Osteocyte (in vitro differentiated cells): ENCODE measurements around the gene PDE4D. TPM values are rescaled to one million over a fixed set of nuclear protein-coding genes. Genes with fewer than 3 reads are reported as not detected.
"Not testable (repeated sequence)": the region's sequence is repeated elsewhere in the genome, so short reads cannot be mapped to it uniquely, and the experiment has no call there.

Experiments used
- DNase-seq: peaks from one replicate; pipeline ENCODE4 v3.0.0; 2021; ENCODE audit warnings: mixed read lengths; ENCODE audit not compliant: unreplicated experiment; ENCODE audit errors: extremely low spot score
- H3K27ac Mint-ChIP-seq: one replicate; pipeline ENCODE4 v1.8.0; 2021; ENCODE audit warnings: mild to moderate bottlenecking, mixed read lengths; ENCODE audit not compliant: unreplicated experiment
- H3K27me3 Mint-ChIP-seq: one replicate; pipeline ENCODE4 v1.8.0; 2021; ENCODE audit warnings: mixed read lengths; ENCODE audit not compliant: unreplicated experiment
- H3K36me3 Mint-ChIP-seq: one replicate; pipeline ENCODE4 v1.8.0; 2021; ENCODE audit warnings: mixed read lengths; ENCODE audit not compliant: unreplicated experiment
- H3K4me1 Mint-ChIP-seq: one replicate; pipeline ENCODE4 v1.8.0; 2021; ENCODE audit warnings: mixed read lengths; ENCODE audit not compliant: unreplicated experiment
- H3K4me3 Mint-ChIP-seq: one replicate; pipeline ENCODE4 v1.8.0; 2021; ENCODE audit warnings: mild to moderate bottlenecking, moderate library complexity, mixed read lengths; ENCODE audit not compliant: unreplicated experiment
- H3K9me3 Mint-ChIP-seq: one replicate; pipeline ENCODE4 v1.8.0; 2021; ENCODE audit warnings: mixed read lengths; ENCODE audit not compliant: unreplicated experiment
- total RNA-seq: library from RNA; stranded (reverse); gene quantifications from 2 replicates; pipeline ENCODE4 v1.2.1, GENCODE V29; 2021
- TF ChIP-seq, protein P1 (sequence below): fragments of 200-600 bp; sonication (generic); IDR thresholded peaks from 2 replicates; pipeline ENCODE4 v1.5.0; 2021; ENCODE audit warnings: antibody characterized with exemption, mild to moderate bottlenecking, moderate library complexity

PDE4D gene
- total RNA-seq, 1 donor from 2014 or later, result 24.2 TPM

DNA sequence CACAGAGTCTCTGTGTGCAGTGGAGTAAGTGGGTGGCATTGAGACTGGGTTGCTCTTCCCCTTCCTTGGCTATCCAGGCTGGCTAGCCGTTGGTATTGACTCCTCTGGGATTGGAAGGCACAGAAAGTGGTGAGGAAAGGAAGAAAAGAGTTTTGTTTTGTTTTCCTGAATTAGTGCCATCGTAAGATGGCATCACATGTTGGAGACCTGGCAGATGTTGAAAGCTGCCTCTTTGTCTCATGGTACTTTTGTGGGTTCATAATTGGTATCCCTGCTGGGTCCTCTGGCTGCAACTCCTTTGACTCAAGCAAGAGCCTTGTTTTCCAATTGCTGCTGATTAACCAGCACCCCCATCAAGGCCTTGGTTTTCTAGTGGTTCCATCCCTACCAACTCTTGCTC lies 293.8 kb downstream of the PDE4D start:
- Mint-ChIP-seq H3K36me3 (peaks cover 2% of the 10 kb centered on the region), H3K9me3 (no peaks in the 10 kb centered on the region), H3K4me1 (peaks cover 24% of the 10 kb centered on the region)

GRCh38 chr5:59598547-59598874 lies 295.0 kb downstream of the PDE4D start:
- H3K27ac Mint-ChIP-seq, result peak overlapping the region; percentile 83
- H3K4me3 Mint-ChIP-seq, result peak overlapping the region; percentile 68
- H3K4me1 Mint-ChIP-seq, result peaks cover 28% of the 10 kb centered on the region
- DNase-seq, result no peak
- H3K9me3 Mint-ChIP-seq, result no peaks in the 10 kb centered on the region
- no peaks in the 10 kb centered on the region for H3K27me3 Mint-ChIP-seq
- H3K36me3 Mint-ChIP-seq, result peaks cover 2% of the 10 kb centered on the region
- TF ChIP-seq, protein P1, sequence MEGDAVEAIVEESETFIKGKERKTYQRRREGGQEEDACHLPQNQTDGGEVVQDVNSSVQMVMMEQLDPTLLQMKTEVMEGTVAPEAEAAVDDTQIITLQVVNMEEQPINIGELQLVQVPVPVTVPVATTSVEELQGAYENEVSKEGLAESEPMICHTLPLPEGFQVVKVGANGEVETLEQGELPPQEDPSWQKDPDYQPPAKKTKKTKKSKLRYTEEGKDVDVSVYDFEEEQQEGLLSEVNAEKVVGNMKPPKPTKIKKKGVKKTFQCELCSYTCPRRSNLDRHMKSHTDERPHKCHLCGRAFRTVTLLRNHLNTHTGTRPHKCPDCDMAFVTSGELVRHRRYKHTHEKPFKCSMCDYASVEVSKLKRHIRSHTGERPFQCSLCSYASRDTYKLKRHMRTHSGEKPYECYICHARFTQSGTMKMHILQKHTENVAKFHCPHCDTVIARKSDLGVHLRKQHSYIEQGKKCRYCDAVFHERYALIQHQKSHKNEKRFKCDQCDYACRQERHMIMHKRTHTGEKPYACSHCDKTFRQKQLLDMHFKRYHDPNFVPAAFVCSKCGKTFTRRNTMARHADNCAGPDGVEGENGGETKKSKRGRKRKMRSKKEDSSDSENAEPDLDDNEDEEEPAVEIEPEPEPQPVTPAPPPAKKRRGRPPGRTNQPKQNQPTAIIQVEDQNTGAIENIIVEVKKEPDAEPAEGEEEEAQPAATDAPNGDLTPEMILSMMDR, result no peak

More for the DNA sequence above, 293.8 kb downstream of the PDE4D start:
- no peak overlapping the region for H3K4me3 Mint-ChIP-seq
- TF ChIP-seq, protein P1, result no peak
- no peak overlapping the region for H3K27ac Mint-ChIP-seq
- no peaks in the 10 kb centered on the region for H3K27me3 Mint-ChIP-seq
- no peak for DNase-seq

- Mint-ChIP-seq H3K4me1 (peaks cover 32% of the 10 kb centered on the region), H3K9me3 (no peaks in the 10 kb centered on the region), H3K36me3 (peaks cover 2% of the 10 kb centered on the region), H3K27me3 (no peaks in the 10 kb centered on the region), H3K4me3 (peak overlapping the region; percentile 68), H3K27ac (peak overlapping the region; percentile 83)
- DNase-seq, result no peak
- TF ChIP-seq, protein P1, result no peak
Observed at GRCh38 chr5:59597690-59598546, 295.6 kb downstream of the PDE4D start.

GRCh38 chr5:59596586-59597350 lies 296.8 kb downstream of the PDE4D start:
- no peak overlapping the region for H3K4me3 Mint-ChIP-seq
- peak overlapping the region; percentile 59 for H3K27ac Mint-ChIP-seq
- no peaks in the 10 kb centered on the region for H3K9me3 Mint-ChIP-seq
- TF ChIP-seq, protein P1, result no peak
- H3K36me3 Mint-ChIP-seq, result no peaks in the 10 kb centered on the region
- H3K27me3 Mint-ChIP-seq, result no peaks in the 10 kb centered on the region
- no peak for DNase-seq
- H3K4me1 Mint-ChIP-seq, result peaks cover 38% of the 10 kb centered on the region

DNA sequence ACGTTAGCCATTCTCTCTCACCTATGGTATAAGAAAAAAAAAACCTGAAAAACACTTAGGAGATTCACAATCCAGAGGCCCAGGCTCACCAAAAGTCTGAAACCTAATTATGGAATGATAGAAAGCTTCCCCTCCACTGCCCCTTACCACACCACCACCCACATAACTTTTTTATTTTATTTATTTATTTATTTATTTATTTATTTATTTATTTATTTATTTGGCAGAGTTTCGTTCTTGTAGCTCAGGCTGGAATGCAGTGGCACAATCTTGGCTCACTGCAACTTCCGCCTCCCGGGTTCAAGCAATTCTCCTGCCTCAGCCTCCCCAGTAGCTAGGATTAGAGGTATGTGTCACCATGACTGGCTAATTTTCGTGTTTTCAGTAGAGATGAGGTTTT lies 299.4 kb downstream of the PDE4D start:
- H3K36me3 Mint-ChIP-seq, H3K9me3 Mint-ChIP-seq, H3K27ac Mint-ChIP-seq, H3K4me3 Mint-ChIP-seq, DNase-seq, H3K27me3 Mint-ChIP-seq: not testable (repeated sequence)
- peaks cover 38% of the 10 kb centered on the region for H3K4me1 Mint-ChIP-seq
